Heart left ventricle (tissue), 13 donors: Measurements from ENCODE around the gene MILR1.

Experiments used
- POLR2A ChIP-seq, 2 donors: fragments of 450-650 bp; IDR thresholded peaks; one replicate each; pipeline ENCODE4 v1.6.1; 2017; ENCODE audit warnings: antibody characterized with exemption in 2 of 2, mild to moderate bottlenecking in 2 of 2, moderate library complexity in 2 of 2
- TF ChIP-seq, protein P1 (sequence below), 12 donors: fragments of 200-600 bp; sonication (generic) in 4 of 12; IDR thresholded peaks; one replicate each; pipeline versions ENCODE4 v1.5.0 to v1.8.0; 2018 to 2022; ENCODE audit warnings: antibody characterized with exemption in 12 of 12, mild to moderate bottlenecking in 5 of 12
- donor health status: ischemic (EF 13 %, LVEDD 7.1; RV severe dilation, severe dysfunction).
- donor health status: DM: no; HTN: yes; CAD: no.
- donor health status: DM: no; HTN: no; CAD: no.
- donor health status: ischemic (EF 25% LVEDD 6.9; RV normal size, moderate dysfunction).
- donor health status: ischemic (EF 25% LVEDD 5.7; RV mildly dilated, moderate dysfunction).
- donor health status: ischemic (EF 35%, LVEDD 5.7; RV mildly dilated, moderate dysfunction).
- donor health status: nonischemic (EF 11% LVEDD 7.7; RV severe dilation, severe dysfunction).
- donor health status: DM: yes; HTN: yes; CAD: no.
- donor health status: PGD.
- donor health status: ischemic (EF 29% LVEDD 5.4; RV normal size, mild dysfunction).
- donor health status: nonischemic (EF 23%, LVEDD 6.1; RV moderate dilation, normal function).

GRCh38 chr17:64496348-64496785 lies 47.5 kb downstream of the MILR1 start:
- TF ChIP-seq, protein P1, sequence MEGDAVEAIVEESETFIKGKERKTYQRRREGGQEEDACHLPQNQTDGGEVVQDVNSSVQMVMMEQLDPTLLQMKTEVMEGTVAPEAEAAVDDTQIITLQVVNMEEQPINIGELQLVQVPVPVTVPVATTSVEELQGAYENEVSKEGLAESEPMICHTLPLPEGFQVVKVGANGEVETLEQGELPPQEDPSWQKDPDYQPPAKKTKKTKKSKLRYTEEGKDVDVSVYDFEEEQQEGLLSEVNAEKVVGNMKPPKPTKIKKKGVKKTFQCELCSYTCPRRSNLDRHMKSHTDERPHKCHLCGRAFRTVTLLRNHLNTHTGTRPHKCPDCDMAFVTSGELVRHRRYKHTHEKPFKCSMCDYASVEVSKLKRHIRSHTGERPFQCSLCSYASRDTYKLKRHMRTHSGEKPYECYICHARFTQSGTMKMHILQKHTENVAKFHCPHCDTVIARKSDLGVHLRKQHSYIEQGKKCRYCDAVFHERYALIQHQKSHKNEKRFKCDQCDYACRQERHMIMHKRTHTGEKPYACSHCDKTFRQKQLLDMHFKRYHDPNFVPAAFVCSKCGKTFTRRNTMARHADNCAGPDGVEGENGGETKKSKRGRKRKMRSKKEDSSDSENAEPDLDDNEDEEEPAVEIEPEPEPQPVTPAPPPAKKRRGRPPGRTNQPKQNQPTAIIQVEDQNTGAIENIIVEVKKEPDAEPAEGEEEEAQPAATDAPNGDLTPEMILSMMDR (IDR thresholded peaks at IDR 0.05) = no peak
- no peak for TF ChIP-seq POLR2A (IDR thresholded peaks at IDR 0.05)
